K562 (cell line): ENCODE measurements around the gene MYO18B. TPM values are rescaled to one million over a fixed set of nuclear protein-coding genes. Genes with fewer than 3 reads are reported as not detected.

ENCODE experiments used
- ATAC-seq: fragments of 200-7000 bp; cut with Tn5 transposase; 3 replicates; pipeline ENCODE4 v1.9.1; 2020; ENCODE audit warnings: moderate library complexity
- BruUV-seq: library from RNA; stranded (reverse); fragments of 400-500 nt; replicated peaks from 2 replicates; lab custom pipeline; 2021; lab: Mats Ljungman, UMichigan
- CTCF ChIA-PET: fragments of 300-600 bp; formaldehyde crosslinking; extraction: SDS; loops from one replicate; lab custom pipeline; 2021; ENCODE audit warnings: low intra/inter-chr PET ratio; lab: Yijun Ruan, JAX
- POLR2A ChIA-PET: fragments of 300-600, 350-650 bp; sonication (Branson Sonifier 250); formaldehyde crosslinking; extraction: SDS; loops from one replicate; lab custom pipeline; 2021; ENCODE audit warnings: antibody characterized with exemption, inconsistent platforms; lab: Yijun Ruan, JAX
- DNase-seq, 4 experiments: peaks; one replicate each; pipeline versions ENCODE4 v3.0.0 to v3.0.0-alpha.2; 2011 to 2018; ENCODE audit warnings: low spot score in 3 of 4, mixed read lengths in 3 of 4; ENCODE audit errors: extremely low read depth in 1 of 4
- FAIRE-seq: peaks from 2 replicates; lab custom pipeline; 2011; peaks lifted over from hg19 to GRCh38; lab: Jason Lieb, UNC
- H2AFZ ChIP-seq: 2 replicates; pipeline ENCODE4 v1.6.0; 2011; ENCODE audit warnings: low read depth, low read length, control low read depth, inconsistent platforms
- H3K27ac ChIP-seq: fragments of 200-600 bp; 3 replicates; pipeline ENCODE4 v1.8.0; 2011; ENCODE audit warnings: low read depth, mild to moderate bottlenecking, control low read depth, inconsistent platforms, low read length, moderate library complexity, mixed read lengths; ENCODE audit errors: extremely low read depth
- H3K27me3 ChIP-seq, 2 experiments: fragments of 300-600 bp in 1 of 2; 2 replicates in 1 of 2; 3 replicates in 1 of 2; pipeline versions ENCODE4 v1.6.0 to v1.8.0; 2011; ENCODE audit warnings: inconsistent platforms in 2 of 2, low read length in 2 of 2, mild to moderate bottlenecking in 1 of 2, mixed read lengths in 1 of 2, moderate library complexity in 1 of 2; ENCODE audit not compliant: control insufficient read depth in 2 of 2, insufficient read depth in 2 of 2
- H3K36me3 ChIP-seq: fragments of 300-600 bp; 3 replicates; pipeline ENCODE4 v1.8.0; 2011; ENCODE audit warnings: mild to moderate bottlenecking, low read length, inconsistent platforms; ENCODE audit not compliant: control insufficient read depth, insufficient read depth
- H3K4me1 ChIP-seq, 2 experiments: fragments of 200-600 bp in 1 of 2; replicated peaks in 1 of 2; 2 replicates in 1 of 2; 3 replicates in 1 of 2; pipeline versions ENCODE4 v1.5.1 to v1.8.0; 2011; ENCODE audit warnings: inconsistent platforms in 2 of 2, low read length in 2 of 2, mild to moderate bottlenecking in 1 of 2, mixed read lengths in 1 of 2, moderate library complexity in 1 of 2; ENCODE audit not compliant: control insufficient read depth in 2 of 2, insufficient read depth in 2 of 2
- H3K4me2 ChIP-seq: 2 replicates; pipeline ENCODE4 v1.6.1; 2011; ENCODE audit warnings: low read length, control low read depth, inconsistent platforms, mixed read lengths; ENCODE audit not compliant: insufficient read depth
- H3K4me3 ChIP-seq: fragments of 200-600 bp; sonication (generic), shearing (Covaris generic); 2 replicates; pipeline ENCODE4 v1.5.1; 2016; ENCODE audit warnings: control low read depth, inconsistent platforms
- H3K79me2 ChIP-seq: fragments of 200-600 bp; 3 replicates; pipeline ENCODE4 v1.8.0; 2011; ENCODE audit warnings: low read length, inconsistent platforms; ENCODE audit not compliant: control insufficient read depth, insufficient read depth
- H3K9ac ChIP-seq, 2 experiments: 2 replicates each; pipeline versions ENCODE4 v1.6.0 to v1.6.1; 2011; ENCODE audit warnings: low read depth in 2 of 2, low read length in 2 of 2, control low read depth in 1 of 2, inconsistent platforms in 1 of 2, mild to moderate bottlenecking in 1 of 2, mixed read lengths in 1 of 2; ENCODE audit not compliant: insufficient read depth in 1 of 2
- H3K9me1 ChIP-seq: one replicate; pipeline ENCODE4 v1.6.0; 2011; ENCODE audit warnings: inconsistent platforms, mild to moderate bottlenecking, low read length, moderate library complexity; ENCODE audit not compliant: control insufficient read depth, insufficient read depth
- H3K9me3 ChIP-seq: replicated peaks from 2 replicates; pipeline ENCODE4 v1.5.1; 2011; ENCODE audit warnings: low read depth, low read length, inconsistent platforms; ENCODE audit not compliant: control insufficient read depth, insufficient read depth
- H4K20me1 ChIP-seq: replicated peaks from 2 replicates; pipeline ENCODE4 v1.6.1; 2011; ENCODE audit warnings: low read length, inconsistent platforms, mixed read lengths; ENCODE audit not compliant: control insufficient read depth, insufficient read depth
- ATF1 ChIP-seq, 2 experiments: fragments of 450-650 bp in 1 of 2; IDR thresholded peaks; 2 replicates each; pipeline ENCODE4 v1.6.1; 2016; ENCODE audit warnings: missing compliant biosample characterization in 1 of 2, missing genetic modification characterization in 1 of 2
- EP400 ChIP-seq: fragments of 450-650 bp; IDR thresholded peaks from 2 replicates; pipeline ENCODE4 v1.6.1; 2017; ENCODE audit warnings: antibody characterized with exemption, mild to moderate bottlenecking, moderate library complexity
- TCF3 ChIP-seq: sonication (generic); formaldehyde crosslinking; IDR thresholded peaks from 2 replicates; pipeline ENCODE4 v1.4.0; 2020; ENCODE audit warnings: mild to moderate bottlenecking, missing genetic modification reagents
- TFAM ChIP-seq: fragments of 250-450 bp; sonication (Bioruptor Pico); conservative IDR thresholded peaks from 2 replicates; pipeline ENCODE4 v1.5.0; 2021; ENCODE audit warnings: mild to moderate bottlenecking, moderate library complexity
- USF2 ChIP-seq: sonication (generic); formaldehyde crosslinking; IDR thresholded peaks from 2 replicates; pipeline ENCODE4 v1.5.0; 2020; ENCODE audit warnings: missing genetic modification reagents
- ZBTB1 ChIP-seq: sonication (generic); formaldehyde crosslinking; IDR thresholded peaks from 2 replicates; pipeline ENCODE4 v1.8.1; 2023; ENCODE audit warnings: missing genetic modification reagents, low read depth, mild to moderate bottlenecking, borderline replicate concordance
- WGBS: fragments of 100-300 bp; shearing (Covaris generic); methylation state at CpG from one replicate; pipeline ENCODE4 v1.1.6; 2016; ENCODE audit warnings: low coverage, mixed read lengths; ENCODE audit not compliant: insufficient coverage; ENCODE audit errors: missing lambda C conversion rate; 5-methylcytosine and 5-hydroxymethylcytosine counted together
- in situ Hi-C: fragments of 300-500 bp; cut with MboI; formaldehyde crosslinking; loops from 4 replicates; pipeline ENCODE4 v1.15.0; 2018; ENCODE audit warnings: inconsistent platforms, mixed read lengths
- intact Hi-C: fragments of 100-400 bp; cut with micrococcal nuclease; formaldehyde crosslinking; loops from 2 replicates; pipeline ENCODE4 v1.14.2; 2022
- polyA plus RNA-seq, 8 experiments: library from polyadenylated mRNA; depleted of rRNA in 4 of 8; stranded (reverse) in 5 of 8; unstranded in 3 of 8; fragments of >200 nt; fragmentation: Nextera tagmentation in 2 of 8; fragmentation: Illumina TruSeq in 1 of 8; extraction: Ambion mirVana in 2 of 8; extraction: Trizol in 1 of 8; gene quantifications; 2 replicates each; pipeline versions ENCODE4 v1.2.1 to v1.2.3, GENCODE V29; 2011 to 2014; ENCODE audit warnings: inconsistent platforms in 1 of 8, missing spikeins in 1 of 8
- total RNA-seq, 7 experiments: library from RNA; depleted of rRNA in 6 of 7; stranded (reverse); fragments of >200 nt in 6 of 7; fragmentation: Illumina TruSeq in 2 of 7; extraction: Trizol in 2 of 7; gene quantifications; 2 replicates each; pipeline versions ENCODE4 v1.2.1 to v1.2.3, GENCODE V29; 2011 to 2021; ENCODE audit warnings: low replicate concordance in 1 of 7

MYO18B gene
- total and polyA plus RNA-seq, 9 of the 15 experiments (the other 6 are each of a cell fraction or from before 2014, with no cell fraction given) = 0.06 to 7.0 (median 4.3) TPM

DNA sequence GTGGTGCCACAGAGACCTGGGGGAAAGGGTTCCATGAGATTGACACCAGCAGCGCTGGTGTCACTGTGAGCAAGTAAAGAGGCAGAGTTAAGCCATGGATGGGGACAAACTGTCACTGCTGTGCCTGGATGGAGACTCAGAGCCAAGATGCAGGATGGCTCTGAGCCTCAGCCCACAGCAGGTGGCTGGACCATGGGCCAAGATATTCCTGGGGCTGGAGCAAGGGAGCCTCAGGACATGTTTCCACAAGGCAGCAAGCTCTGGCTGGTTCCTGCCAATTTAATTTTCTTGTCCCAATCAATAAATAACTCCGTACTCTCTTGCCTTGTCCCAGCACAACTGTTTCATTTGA lies 23.0 kb downstream of the MYO18B start:
- ChIA-PET CTCF (no interaction called here), POLR2A (no interaction called here)
- no peak for FAIRE-seq
- H4K20me1 ChIP-seq = peaks cover 11% of the 10 kb centered on the region; the same call in 1 of the 2 replicates
- no peak overlapping the region for H2AFZ ChIP-seq
- H3K4me3 ChIP-seq = no peak overlapping the region
- in situ Hi-C loops = no loop called here
- H3K4me2 ChIP-seq = no peak overlapping the region
- no peak for DNase-seq
- no TSS peak for BruUV-seq
- no peak overlapping the region for H3K27ac ChIP-seq
- WGBS = 100% methylated on average over 2 of the region's 2 CpGs
- peaks cover 4% of the 10 kb centered on the region; the same call in 1 of the 2 replicates for H3K9me3 ChIP-seq
- H3K36me3 ChIP-seq = peaks cover 56% of the 10 kb centered on the region; the same call in 2 of the 3 replicates
- TF ChIP-seq TCF3 (CRISPR knock-in tag) (no peak), TFAM (CRISPR knock-in tag) (no peak), ATF1 (CRISPR knock-in tag; IDR thresholded peaks at IDR 0.05) (no peak), ATF1 (tag; IDR thresholded peaks at IDR 0.05) (no peak)
- TF ChIP-seq, all 486 proteins: peak for 0
- Histone ChIP-seq H3K27me3 (no peaks in the 10 kb centered on the region), H3K4me1 (peaks cover 17 to 22% of the 10 kb centered on the region in 2 experiments; a peak in 4 of 5 replicates), H3K79me2 (no peaks in the 10 kb centered on the region), H3K9me1 (no peaks in the 10 kb centered on the region), H3K9ac (no peak overlapping the region)
- intact Hi-C loops = no loop called here
- ATAC-seq = no peak

DNA sequence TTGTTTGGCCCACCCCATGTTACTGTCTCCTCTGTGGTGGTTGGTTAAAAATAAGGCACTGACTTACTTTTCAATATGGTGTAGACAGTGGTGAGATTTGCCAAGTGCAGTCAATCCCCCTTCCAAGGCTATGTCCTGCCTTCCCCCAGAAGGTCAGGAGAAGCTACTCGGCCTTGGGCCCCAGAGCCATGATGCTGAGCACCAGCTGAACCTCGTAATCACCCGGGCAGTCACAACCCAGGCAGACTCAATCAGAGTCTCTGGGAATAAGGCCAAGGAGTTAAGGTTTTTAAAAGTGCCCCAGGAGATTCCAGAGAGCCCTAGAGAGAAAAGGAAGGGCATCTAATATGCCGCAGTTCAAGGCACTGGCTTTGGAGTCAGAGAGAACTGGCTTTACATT lies 23.8 kb downstream of the MYO18B start:
- Histone ChIP-seq H3K27ac (no peak overlapping the region), H3K79me2 (no peaks in the 10 kb centered on the region), H3K9me3 (peaks cover 4% of the 10 kb centered on the region; the same call in 1 of the 2 replicates), H2AFZ (no peak overlapping the region), H3K4me1 (peaks cover 12 to 19% of the 10 kb centered on the region in 2 experiments; a peak in 4 of 5 replicates), H3K9me1 (no peaks in the 10 kb centered on the region), H4K20me1 (peaks cover 7% of the 10 kb centered on the region; the same call in 1 of the 2 replicates), H3K4me3 (no peak overlapping the region), H3K27me3 (no peaks in the 10 kb centered on the region), H3K9ac (no peak overlapping the region), H3K4me2 (no peak overlapping the region), H3K36me3 (peaks cover 60% of the 10 kb centered on the region; the same call in 2 of the 3 replicates)
- intact Hi-C loops = no loop called here
- DNase-seq = no peak
- WGBS = 96% methylated on average over 3 of the region's 4 CpGs
- no peak for FAIRE-seq
- ATAC-seq = no peak
- no TSS peak for BruUV-seq
- CTCF ChIA-PET = no interaction called here
- POLR2A ChIA-PET = interaction anchor here (1.6 kb wide), 1 partner anchor 8 kb away, joined by 8 read pairs; no protein-coding TSS in a partner anchor
- TF ChIP-seq ZBTB1 (CRISPR knock-in tag) = no peak
- TF ChIP-seq USF2 (CRISPR knock-in tag) = no peak
- TF ChIP-seq EP400 = no peak
- in situ Hi-C loops = no loop called here
